NCI-H1417 (cell line): Measurements from ENCODE around the gene OSBPL8.

Source experiments
- DNase-seq, 3 experiments: peaks; one replicate each; lab custom pipeline; 2025; lab: John Stamatoyannopoulos, UW

OSBPL8 gene

DNA sequence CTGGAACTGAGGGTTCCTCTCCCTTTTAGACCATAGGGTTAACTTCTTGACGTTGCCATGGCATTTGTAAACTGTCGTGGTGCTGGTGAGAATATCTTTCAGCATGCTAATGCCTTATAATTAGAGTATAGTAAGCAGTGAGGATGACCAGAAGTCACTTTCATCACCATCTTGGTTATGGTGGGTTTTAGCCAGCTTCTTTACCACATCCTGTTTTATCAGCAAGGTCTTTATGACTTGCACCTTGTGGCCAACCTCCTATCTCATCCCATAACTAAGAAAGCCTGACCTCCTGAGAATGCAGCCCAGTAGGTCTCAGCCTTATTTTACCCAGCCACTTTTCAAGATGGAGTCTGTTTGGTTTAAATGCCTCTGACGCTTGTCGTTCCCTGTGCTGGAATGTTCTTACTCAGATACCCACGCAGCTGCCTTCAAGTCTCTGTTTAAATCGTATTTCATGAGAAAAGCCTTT, 255.5 kb downstream of the OSBPL8 start:
- no peak for DNase-seq

DNA sequence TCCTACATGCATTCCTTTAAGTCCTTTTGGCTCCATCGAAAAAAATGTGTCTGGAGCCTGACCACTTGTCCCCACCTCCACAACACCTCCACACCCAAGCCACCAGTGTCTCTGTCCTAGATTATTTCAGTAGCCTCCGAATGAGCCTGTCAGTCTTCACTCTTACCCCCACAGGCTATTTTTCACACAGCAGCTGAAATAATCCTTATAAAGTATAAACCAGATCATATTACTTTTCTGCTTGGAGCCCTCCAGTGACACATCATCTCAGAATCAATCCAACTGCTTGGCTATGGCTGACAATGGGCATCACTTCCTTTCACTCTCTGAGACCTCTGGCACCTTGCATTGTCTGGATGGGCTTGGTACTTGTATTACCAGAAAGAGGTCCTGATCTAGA, 256.2 kb downstream of the OSBPL8 start:
- no peak for DNase-seq
